Central memory CD8-positive, alpha-beta T cell (primary cell): ENCODE results near the gene HBB.
"Not testable (repeated sequence)": the region's sequence is repeated elsewhere in the genome, so short reads cannot be mapped to it uniquely, and the experiment has no call there.

ENCODE experiments used
- ATAC-seq: fragments of 150-1000 bp; cut with Tn5 transposase; replicated peaks from 2 replicates; pipeline ENCODE4 v1.10.0; 2022; ENCODE audit warnings: mild to moderate bottlenecking, moderate FRiP score, moderate number of reproducible peaks; ENCODE audit not compliant: poor library complexity, severe bottlenecking; ENCODE audit errors: extremely low read depth
- DNase-seq, 2 donors: peaks; one replicate each; pipeline ENCODE4 v3.0.0; 2021; ENCODE audit warnings: low spot score in 2 of 2
- H3K27ac Mint-ChIP-seq: one replicate; pipeline ENCODE4 v1.8.0; 2022; ENCODE audit warnings: low read depth, mild to moderate bottlenecking, moderate library complexity, mixed read lengths
- H3K27me3 Mint-ChIP-seq: one replicate; pipeline ENCODE4 v1.8.0; 2022; ENCODE audit warnings: mixed read lengths
- H3K36me3 Mint-ChIP-seq: one replicate; pipeline ENCODE4 v1.8.0; 2022; ENCODE audit warnings: mild to moderate bottlenecking, moderate library complexity, mixed read lengths; ENCODE audit not compliant: insufficient read depth
- H3K4me1 Mint-ChIP-seq: one replicate; pipeline ENCODE4 v1.8.0; 2022; ENCODE audit warnings: mixed read lengths
- H3K4me3 Mint-ChIP-seq: one replicate; pipeline ENCODE4 v1.8.0; 2022; ENCODE audit warnings: mild to moderate bottlenecking, moderate library complexity, mixed read lengths
- H3K9me3 Mint-ChIP-seq: one replicate; pipeline ENCODE4 v1.8.0; 2022; ENCODE audit warnings: mixed read lengths

The HBB gene

DNA sequence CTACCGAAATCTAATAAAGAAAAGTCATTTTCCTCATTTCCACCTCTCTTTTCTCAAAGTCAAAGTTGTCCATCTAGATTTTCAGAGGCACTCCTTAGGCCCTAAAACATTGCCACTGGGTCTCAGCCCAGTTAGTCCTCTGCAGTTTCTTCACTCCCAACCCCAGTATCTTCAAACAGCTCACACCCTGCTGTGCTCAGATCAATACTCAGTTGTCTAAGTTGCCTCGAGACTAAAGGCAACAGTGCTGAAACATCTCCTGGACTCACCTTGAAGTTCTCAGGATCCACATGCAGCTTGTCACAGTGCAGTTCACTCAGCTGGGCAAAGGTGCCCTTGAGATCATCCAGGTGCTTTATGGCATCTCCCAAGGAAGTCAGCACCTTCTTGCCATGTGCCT is 27.2 kb upstream of the HBB start:
- DNase-seq, H3K36me3 Mint-ChIP-seq, ATAC-seq, H3K4me1 Mint-ChIP-seq, H3K9me3 Mint-ChIP-seq, H3K27ac Mint-ChIP-seq, H3K4me3 Mint-ChIP-seq: not testable (repeated sequence)
- peaks cover 14% of the 10 kb centered on the region for H3K27me3 Mint-ChIP-seq

GRCh38 chr11:5253440-5253839 is 26.6 kb upstream of the HBB start:
- H3K4me3 Mint-ChIP-seq, H3K4me1 Mint-ChIP-seq, ATAC-seq, H3K9me3 Mint-ChIP-seq, H3K27ac Mint-ChIP-seq, H3K36me3 Mint-ChIP-seq, DNase-seq: not testable (repeated sequence)
- H3K27me3 Mint-ChIP-seq, result peaks cover 14% of the 10 kb centered on the region

GRCh38 chr11:5252919-5253265 is 26.0 kb upstream of the HBB start:
- DNase-seq (no peak), ATAC-seq (no peak)
- Mint-ChIP-seq H3K27me3 (peaks cover 14% of the 10 kb centered on the region), H3K9me3 (peaks cover 4% of the 10 kb centered on the region), H3K36me3 (no peaks in the 10 kb centered on the region), H3K4me3 (no peak overlapping the region), H3K27ac (no peak overlapping the region), H3K4me1 (no peaks in the 10 kb centered on the region)

DNA sequence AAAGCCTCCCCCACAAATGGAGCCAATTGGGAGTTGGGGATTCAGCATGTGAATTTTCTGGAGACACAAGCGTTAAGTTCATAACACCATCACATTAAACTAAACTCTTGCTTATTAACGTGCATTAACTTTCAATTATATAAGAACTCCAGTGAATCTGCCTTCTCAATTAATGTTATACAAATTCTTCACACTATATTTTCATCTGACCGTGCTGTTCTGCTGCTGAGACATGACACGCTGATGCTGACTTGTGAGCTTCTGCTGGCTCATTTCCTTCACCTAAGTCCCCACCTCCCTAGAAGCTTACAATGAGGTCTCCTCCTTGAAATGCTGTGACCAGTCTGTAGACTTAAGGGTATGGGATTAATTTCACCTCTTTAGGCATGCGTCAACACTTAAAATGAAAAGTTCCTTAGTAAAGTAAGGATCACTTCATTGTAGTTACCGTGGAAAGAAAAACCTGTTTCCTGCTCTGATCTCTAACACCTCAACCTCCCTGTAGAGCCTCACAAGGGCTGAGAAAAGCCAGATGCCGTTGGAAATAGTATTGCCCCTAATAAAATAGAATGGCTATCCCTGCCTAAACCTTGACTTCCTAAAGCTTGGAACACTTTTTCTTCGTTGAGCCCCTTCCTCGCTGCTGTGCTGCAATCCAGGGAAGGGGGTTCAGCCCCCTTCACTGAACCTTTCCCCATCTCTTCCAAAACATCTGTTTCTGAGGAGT is 25.5 kb upstream of the HBB start:
- no peak for ATAC-seq
- Mint-ChIP-seq H3K27me3 (peaks cover 14% of the 10 kb centered on the region), H3K9me3 (no peaks in the 10 kb centered on the region), H3K4me3 (no peak overlapping the region), H3K27ac (no peak overlapping the region), H3K4me1 (no peaks in the 10 kb centered on the region), H3K36me3 (no peaks in the 10 kb centered on the region)
- DNase-seq, result no peak

GRCh38 chr11:5251746-5252145 is 24.9 kb upstream of the HBB start:
- H3K27me3 Mint-ChIP-seq, result peaks cover 14% of the 10 kb centered on the region
- no peak for DNase-seq
- H3K36me3 Mint-ChIP-seq, result no peaks in the 10 kb centered on the region
- no peak overlapping the region for H3K27ac Mint-ChIP-seq
- no peaks in the 10 kb centered on the region for H3K4me1 Mint-ChIP-seq
- no peak overlapping the region for H3K4me3 Mint-ChIP-seq
- H3K9me3 Mint-ChIP-seq, result no peaks in the 10 kb centered on the region
- no peak for ATAC-seq

- peaks cover 8% of the 10 kb centered on the region for H3K27me3 Mint-ChIP-seq
- H3K27ac Mint-ChIP-seq, result no peak overlapping the region
- H3K9me3 Mint-ChIP-seq, result no peaks in the 10 kb centered on the region
- no peak overlapping the region for H3K4me3 Mint-ChIP-seq
- ATAC-seq, result no peak
- no peaks in the 10 kb centered on the region for H3K36me3 Mint-ChIP-seq
- H3K4me1 Mint-ChIP-seq, result no peaks in the 10 kb centered on the region
- DNase-seq, result no peak
Observed at GRCh38 chr11:5250543-5251204, 23.8 kb upstream of the HBB start.

DNA sequence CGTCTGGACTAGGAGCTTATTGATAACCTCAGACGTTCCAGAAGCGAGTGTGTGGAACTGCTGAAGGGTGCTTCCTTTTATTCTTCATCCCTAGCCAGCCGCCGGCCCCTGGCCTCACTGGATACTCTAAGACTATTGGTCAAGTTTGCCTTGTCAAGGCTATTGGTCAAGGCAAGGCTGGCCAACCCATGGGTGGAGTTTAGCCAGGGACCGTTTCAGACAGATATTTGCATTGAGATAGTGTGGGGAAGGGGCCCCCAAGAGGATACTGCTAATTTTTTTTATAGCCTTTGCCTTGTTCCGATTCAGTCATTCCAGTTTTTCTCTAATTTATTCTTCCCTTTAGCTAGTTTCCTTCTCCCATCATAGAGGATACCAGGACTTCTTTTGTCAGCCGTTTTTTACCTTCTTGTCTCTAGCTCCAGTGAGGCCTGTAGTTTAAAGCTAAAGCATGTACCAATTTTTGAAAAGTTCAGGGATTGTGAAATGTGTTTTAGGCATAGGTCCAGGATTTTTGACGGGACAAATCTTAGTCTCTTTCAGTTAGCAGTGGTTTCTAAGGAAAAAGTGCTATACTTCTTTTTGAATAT is 23.0 kb upstream of the HBB start, which contains the start of gene HBG1:
Gene HBG1, minus strand, starts transcription at position 51 of the 590 bp plus-strand sequence. CDS start 53 bp downstream, outside the sequence.
- H3K27me3 Mint-ChIP-seq, H3K27ac Mint-ChIP-seq, H3K9me3 Mint-ChIP-seq, H3K4me1 Mint-ChIP-seq, DNase-seq, ATAC-seq, H3K36me3 Mint-ChIP-seq, H3K4me3 Mint-ChIP-seq: not testable (repeated sequence)

DNA sequence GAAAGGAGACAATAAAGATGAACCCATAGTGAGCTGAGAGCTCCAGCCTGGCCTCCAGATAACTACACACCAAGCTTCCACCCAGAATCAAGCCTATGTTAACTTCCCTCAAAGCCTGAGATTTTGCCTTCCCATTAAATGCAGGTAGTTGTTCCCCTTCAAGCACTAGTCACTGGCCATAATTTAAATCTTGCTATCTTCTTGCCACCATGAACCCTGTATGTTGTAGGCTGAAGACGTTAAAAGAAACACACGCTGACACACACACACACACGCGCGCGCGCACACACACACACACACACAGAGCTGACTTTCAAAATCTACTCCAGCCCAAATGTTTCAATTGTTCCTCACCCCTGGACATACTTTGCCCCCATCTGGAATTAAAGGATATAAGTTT is 21.6 kb upstream of the HBB start:
- ATAC-seq, H3K9me3 Mint-ChIP-seq, DNase-seq, H3K27me3 Mint-ChIP-seq, H3K4me3 Mint-ChIP-seq, H3K4me1 Mint-ChIP-seq, H3K27ac Mint-ChIP-seq, H3K36me3 Mint-ChIP-seq: not testable (repeated sequence)

GRCh38 chr11:5247472-5248192 is 20.8 kb upstream of the HBB start:
- Mint-ChIP-seq H3K4me3 (no peak overlapping the region), H3K27me3 (no peaks in the 10 kb centered on the region), H3K36me3 (no peaks in the 10 kb centered on the region), H3K9me3 (no peaks in the 10 kb centered on the region), H3K27ac (no peak overlapping the region), H3K4me1 (no peaks in the 10 kb centered on the region)
- ATAC-seq, result no peak
- no peak for DNase-seq

GRCh38 chr11:5246772-5247471 is 20.1 kb upstream of the HBB start:
- no peaks in the 10 kb centered on the region for H3K27me3 Mint-ChIP-seq
- ATAC-seq (no peak), DNase-seq (no peak)
- H3K4me1 Mint-ChIP-seq, result no peaks in the 10 kb centered on the region
- H3K4me3 Mint-ChIP-seq, result no peak overlapping the region
- no peaks in the 10 kb centered on the region for H3K36me3 Mint-ChIP-seq
- no peak overlapping the region for H3K27ac Mint-ChIP-seq
- no peaks in the 10 kb centered on the region for H3K9me3 Mint-ChIP-seq

- no peak overlapping the region for H3K27ac Mint-ChIP-seq
- H3K4me1 Mint-ChIP-seq, result no peaks in the 10 kb centered on the region
- DNase-seq, result no peak
- no peaks in the 10 kb centered on the region for H3K9me3 Mint-ChIP-seq
- no peaks in the 10 kb centered on the region for H3K27me3 Mint-ChIP-seq
- H3K4me3 Mint-ChIP-seq, result no peak overlapping the region
- no peak for ATAC-seq
- H3K36me3 Mint-ChIP-seq, result no peaks in the 10 kb centered on the region
Observed at GRCh38 chr11:5245155-5245554, 18.3 kb upstream of the HBB start.

DNA sequence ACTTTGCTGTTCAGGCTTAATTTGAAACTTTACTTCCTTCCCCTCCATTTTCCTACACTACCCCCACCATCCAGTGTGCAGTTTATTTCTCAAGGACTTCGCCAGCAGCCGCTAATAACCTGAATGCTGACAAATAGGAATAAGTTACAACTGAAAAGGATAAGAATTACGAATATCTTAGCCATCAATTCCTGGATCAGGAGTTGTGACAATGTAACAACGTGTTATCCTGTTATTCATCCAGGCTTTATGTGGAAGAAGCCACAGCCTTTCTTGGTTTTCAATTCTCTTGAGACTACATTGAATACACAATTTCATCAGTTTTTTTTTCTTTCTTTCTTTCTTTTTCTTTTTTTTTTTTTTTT is 16.9 kb upstream of the HBB start:
- DNase-seq (no peak), ATAC-seq (no peak)
- no peaks in the 10 kb centered on the region for H3K27me3 Mint-ChIP-seq
- H3K27ac Mint-ChIP-seq, result no peak overlapping the region
- H3K4me3 Mint-ChIP-seq, result no peak overlapping the region
- no peaks in the 10 kb centered on the region for H3K4me1 Mint-ChIP-seq
- no peaks in the 10 kb centered on the region for H3K36me3 Mint-ChIP-seq
- H3K9me3 Mint-ChIP-seq, result no peaks in the 10 kb centered on the region
